Measurements from ENCODE around the gene PTH2R. TPM values are rescaled to one million over a fixed set of nuclear protein-coding genes. Genes with fewer than 3 reads are reported as not detected.

The PTH2R gene
- total and polyA plus RNA-seq, 2 of the 4 experiments (the other 2 are of a cell fraction): under 0.01 TPM; not detected in 1

DNA sequence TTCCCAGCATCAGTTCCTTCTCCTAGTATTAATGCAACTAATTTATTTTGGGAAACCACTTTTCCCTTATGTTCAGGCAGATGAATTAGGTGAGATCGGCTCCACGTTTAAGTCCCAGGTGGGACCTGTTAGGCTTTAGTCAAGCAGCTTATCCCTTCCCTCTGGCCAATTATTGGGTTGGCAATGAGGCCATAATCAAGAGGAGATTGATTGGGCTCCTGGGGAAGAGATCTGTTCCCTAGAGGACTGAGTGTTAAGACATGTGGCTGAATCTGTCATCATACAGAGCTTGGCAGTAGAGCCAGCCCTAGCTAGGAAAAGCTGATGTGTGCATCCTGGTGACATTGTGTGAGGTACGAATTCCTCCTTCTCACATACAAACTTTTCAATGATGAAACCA, 104.4 kb downstream of the PTH2R start:
- H3K56ac ChIP-seq (ENCODE audit: extremely low read depth, insufficient read depth, low read length): no peak overlapping the region
- no peak overlapping the region for H3K4ac ChIP-seq (ENCODE audit: low read depth, low read length)
- H2AFZ ChIP-seq (replicated peaks; ENCODE audit: low read length, poor library complexity): no peak overlapping the region
- no peak for ATAC-seq (ENCODE audit: low read depth)
- ChIA-PET POLR2A (ENCODE audit: unreplicated experiment) (no interaction called here), CTCF (no interaction called here)
- no peaks in the 10 kb centered on the region for H3K79me1 ChIP-seq (ENCODE audit: low read depth in 1 of 2, low read length in 2 of 2)
- H2BK5ac ChIP-seq (ENCODE audit: low read depth, low read length, poor library complexity, severe bottlenecking): no peak overlapping the region
- H3K36me3 ChIP-seq (ENCODE audit: control insufficient read depth, insufficient read depth, low read length): no peaks in the 10 kb centered on the region
- peaks cover 8% of the 10 kb centered on the region for H3K9me3 ChIP-seq (ENCODE audit: control insufficient read depth, insufficient read depth, low read length)
- H3K27me3 ChIP-seq (ENCODE audit: control insufficient read depth, insufficient read depth, low read length): no peaks in the 10 kb centered on the region
- H2BK20ac ChIP-seq (ENCODE audit: low read depth, low read length): no peak overlapping the region
- H2BK15ac ChIP-seq (ENCODE audit: low read depth, low read length): no peak overlapping the region
- no peak overlapping the region for H3K23ac ChIP-seq (ENCODE audit: low read depth, low read length)
- no peak overlapping the region for H3K9ac ChIP-seq (ENCODE audit: low read depth, low read length)
- H3K18ac ChIP-seq (ENCODE audit: low read depth, low read length): no peak overlapping the region
- H3K4me1 ChIP-seq (ENCODE audit: control insufficient read depth, insufficient read depth, low read length): no peaks in the 10 kb centered on the region
- H3K27ac ChIP-seq (ENCODE audit: insufficient read depth, low read length): no peak overlapping the region
- no peak overlapping the region for H3K4me2 ChIP-seq (ENCODE audit: low read depth, low read length)
- no peak overlapping the region for H4K5ac ChIP-seq (ENCODE audit: low read depth, low read length)
- no peak for DNase-seq
- BruUV-seq (replicated peaks): no TSS peak
- WGBS, 2 experiments (ENCODE audit: extremely low coverage in 2 of 2, insufficient read length in 1 of 2): no CpG with 5 or more reads among the region's 3 CpGs
- no peak overlapping the region for H2AK9ac ChIP-seq (replicated peaks; ENCODE audit: low read depth, low read length, poor library complexity)
- H4K91ac ChIP-seq (ENCODE audit: insufficient read depth, low read depth, low read length): no peak overlapping the region
- no peak overlapping the region for H2BK120ac ChIP-seq (ENCODE audit: low read depth, low read length)
- dilution Hi-C loops (cut with HindIII; ENCODE audit: low sequenced_read_pairs, unreplicated experiment): no loop called here
- H4K20me1 ChIP-seq (ENCODE audit: insufficient read depth, low read length): no peaks in the 10 kb centered on the region
- H2AK5ac ChIP-seq (ENCODE audit: low read depth, low read length): no peak overlapping the region
- no peak overlapping the region for H3K4me3 ChIP-seq (ENCODE audit: insufficient read depth, low read depth, low read length)
- in situ Hi-C loops (cut with MboI; ENCODE audit: low sequenced_read_pairs): no loop called here
- intact Hi-C loops (cut with micrococcal nuclease): no loop called here
- H4K8ac ChIP-seq (ENCODE audit: low read depth in 2 of 2, low read length in 2 of 2): no peak overlapping the region
- no peaks in the 10 kb centered on the region for H3K9me1 ChIP-seq (ENCODE audit: insufficient read depth, low read length)
- no peak overlapping the region for H3K14ac ChIP-seq (replicated peaks; ENCODE audit: low read depth, low read length)
- no peak for TF ChIP-seq BHLHE40 (IDR thresholded peaks at IDR 0.05; ENCODE audit: low read depth, low read length)

Data from IMR-90 (cell line).